NAMALWA (cell line): ENCODE measurements around the gene KCTD20.

Experiments used
- DNase-seq: peaks from one replicate; pipeline ENCODE4 v3.0.0-alpha.2; 2015; ENCODE audit warnings: low spot score

Gene KCTD20

DNA sequence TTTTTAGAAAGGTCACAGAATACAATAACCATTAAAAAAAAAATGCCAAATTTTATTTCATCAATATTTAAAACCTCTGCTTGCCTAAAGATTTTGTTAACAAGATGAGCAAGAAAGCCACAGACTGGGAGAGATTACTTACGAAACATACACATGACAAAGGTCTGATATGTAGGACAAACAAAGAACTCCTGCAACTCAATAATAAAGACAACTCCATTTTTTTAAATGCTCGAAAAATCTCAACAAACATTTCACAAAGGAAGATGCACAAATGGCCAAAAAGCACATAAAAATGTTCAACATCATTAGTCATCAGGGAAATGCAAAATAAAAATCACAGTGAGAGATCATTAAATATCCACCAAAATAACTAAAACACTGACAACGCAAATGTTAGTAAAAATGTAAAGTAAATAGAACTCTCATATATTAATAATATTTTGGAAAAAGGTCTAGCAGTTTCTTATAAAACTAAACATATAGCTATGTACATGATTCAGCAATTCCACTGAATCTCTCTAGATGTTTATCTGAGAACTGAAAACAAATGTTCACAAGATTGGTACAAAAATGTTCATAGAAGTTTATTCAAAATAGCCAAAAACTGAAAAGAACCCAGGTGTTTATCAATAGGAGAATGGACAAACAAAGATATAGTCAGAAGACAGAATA is 94.2 kb downstream of the KCTD20 start:
- no peak for DNase-seq

DNA sequence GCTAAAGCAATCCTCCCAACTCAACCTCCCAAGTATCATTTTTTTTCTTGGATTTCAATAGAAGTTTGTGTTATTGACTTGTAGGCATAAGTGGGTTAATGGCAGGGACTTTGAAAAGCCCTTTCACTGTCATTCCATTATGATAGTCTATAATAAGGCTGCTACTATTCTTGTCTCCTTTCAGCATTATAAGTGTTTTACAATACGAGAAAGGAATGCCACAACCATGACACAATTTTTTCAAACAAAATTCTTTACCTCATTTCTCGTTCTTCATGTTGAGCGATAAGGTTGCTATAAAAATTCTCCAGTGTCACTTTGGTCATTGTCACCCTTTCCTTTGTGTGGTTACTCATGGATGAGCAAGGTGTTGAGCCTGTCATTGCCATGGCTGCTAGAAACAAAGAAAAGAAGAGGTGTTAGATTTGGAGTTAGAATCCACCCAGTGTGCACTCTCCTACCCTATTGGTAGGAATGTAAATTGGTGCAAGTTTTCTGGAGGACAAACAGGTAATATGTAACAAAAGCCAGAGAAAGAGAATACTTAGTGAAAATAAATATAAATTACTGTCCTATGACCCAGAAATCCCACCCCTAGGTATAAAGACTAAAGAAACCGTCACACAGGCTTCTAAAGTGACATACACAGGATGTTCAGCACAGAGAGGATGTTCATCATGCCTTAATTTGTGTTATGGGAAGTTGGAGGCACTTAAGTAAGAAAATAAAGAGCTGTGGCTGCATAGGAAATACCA is 97.2 kb downstream of the KCTD20 start:
- DNase-seq = no peak
